GM12892 (cell line): ENCODE data around the gene SPAAR. TPM values are rescaled to one million over a fixed set of nuclear protein-coding genes. Genes with fewer than 3 reads are reported as not detected.

ENCODE experiments used
- DNase-seq: peaks from one replicate; pipeline ENCODE4 v3.0.0; 2011; ENCODE audit not compliant: insufficient read length
- FAIRE-seq: peaks from 2 replicates; lab custom pipeline; 2011; peaks lifted over from hg19 to GRCh38; lab: Jason Lieb, UNC
- POLR2A ChIP-seq: IDR thresholded peaks from 2 replicates; pipeline ENCODE4 v1.6.1; 2011; ENCODE audit warnings: low read depth, low read length, control low read depth
- POLR2AphosphoS5 ChIP-seq: IDR thresholded peaks from 2 replicates; pipeline ENCODE4 v1.6.1; 2011; ENCODE audit warnings: low read depth, low read length, control low read depth
- TAF1 ChIP-seq: IDR thresholded peaks from 2 replicates; pipeline ENCODE4 v1.6.1; 2011; ENCODE audit warnings: low read depth, mild to moderate bottlenecking, control low read depth, low read length, borderline replicate concordance
- polyA plus RNA-seq: library from polyadenylated mRNA; unstranded; fragments of >200 nt; gene quantifications from one replicate; pipeline ENCODE4 v1.2.1, GENCODE V29; 2012; ENCODE audit warnings: missing spikeins, inconsistent platforms; ENCODE audit not compliant: missing spikeins

SPAAR gene, protein sequence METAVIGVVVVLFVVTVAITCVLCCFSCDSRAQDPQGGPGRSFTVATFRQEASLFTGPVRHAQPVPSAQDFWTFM
- polyA plus RNA-seq = not detected

DNA sequence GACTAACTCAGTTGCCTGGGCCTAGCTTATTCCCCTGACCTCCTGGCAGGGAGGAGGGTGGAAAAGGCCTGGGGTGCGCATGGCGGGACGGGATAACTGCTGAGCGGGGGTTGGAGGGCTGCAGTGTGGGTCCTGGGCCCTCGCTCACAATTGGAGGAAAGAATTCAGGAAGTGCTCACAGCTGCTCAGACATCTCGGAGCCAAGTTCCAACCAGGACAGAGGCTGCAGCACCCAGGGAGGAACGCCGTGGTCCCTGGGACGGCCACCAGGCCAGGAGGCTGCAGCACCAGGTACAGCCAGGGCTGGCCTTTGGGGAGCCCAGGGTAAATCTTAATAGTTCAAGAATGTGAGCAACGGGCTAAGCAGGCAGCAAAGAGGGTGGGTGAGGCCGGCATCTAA, at the start of gene SPAAR:
Gene SPAAR, plus strand, starts transcription at position 217 of the 400 bp plus-strand sequence. CDS start 974 bp downstream, outside the sequence.
- no peak for FAIRE-seq
- no peak for DNase-seq
- TF ChIP-seq POLR2AphosphoS5 (no peak), POLR2A (no peak), TAF1 (no peak)

DNA sequence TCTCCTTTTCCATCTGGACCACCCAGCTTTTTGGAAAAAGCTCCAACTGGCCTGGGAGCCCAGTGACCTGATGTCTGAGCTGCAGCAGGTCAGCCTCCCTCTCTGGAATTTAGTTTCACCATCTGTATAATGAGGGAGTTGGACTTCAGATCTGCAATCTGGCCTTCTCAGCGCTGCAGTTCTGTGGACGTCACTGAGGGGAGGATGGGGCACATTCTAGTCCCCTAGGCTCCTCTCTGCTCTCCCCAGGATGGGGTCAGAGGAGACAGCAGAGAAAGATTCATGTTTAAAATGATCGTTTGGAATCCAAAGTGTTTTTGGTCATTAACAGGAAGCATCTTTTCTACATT, 49.3 kb upstream of the SPAAR start:
- DNase-seq (no peak), FAIRE-seq (no peak)
- no peak for TF ChIP-seq POLR2AphosphoS5
- TF ChIP-seq POLR2A = no peak
- TF ChIP-seq TAF1 = no peak

DNA sequence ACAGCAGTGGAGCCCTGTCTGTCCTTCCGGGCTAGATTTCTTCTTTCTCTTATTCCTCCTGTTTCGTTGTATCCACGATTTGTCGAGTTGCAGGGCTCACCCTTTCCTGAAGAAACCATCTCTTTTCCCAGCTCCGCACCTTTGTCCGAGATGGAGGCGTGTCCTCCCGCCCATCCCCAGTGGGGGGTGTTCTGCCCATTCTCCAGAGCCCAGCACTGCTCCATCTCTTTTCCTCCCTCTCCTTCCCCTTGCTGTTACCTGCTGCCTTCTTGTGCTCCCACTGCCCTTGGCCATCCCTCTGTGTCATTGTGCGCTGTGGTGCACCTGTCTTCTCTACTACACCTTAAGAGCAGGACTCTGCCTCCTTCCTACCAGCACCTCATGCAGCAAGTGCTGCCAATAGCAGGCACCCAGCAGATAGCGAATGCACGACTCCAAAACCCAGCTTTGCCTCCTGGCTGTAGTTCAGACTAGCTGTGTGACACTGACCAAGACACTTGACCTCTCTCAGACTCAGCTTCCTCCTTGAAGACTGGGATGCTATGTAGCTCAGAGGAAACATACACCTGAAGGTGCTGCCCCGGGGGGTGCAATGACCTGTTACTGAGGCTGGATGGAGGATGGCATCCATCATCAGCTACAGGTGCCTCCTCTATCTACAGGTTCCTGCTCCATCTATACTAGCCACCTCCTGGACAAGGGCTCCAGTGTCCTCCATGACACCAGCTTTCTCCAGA, 48.0 kb upstream of the SPAAR start:
- FAIRE-seq = no peak
- no peak for DNase-seq
- no peak for TF ChIP-seq POLR2A
- TF ChIP-seq POLR2AphosphoS5 = no peak
- no peak for TF ChIP-seq TAF1

DNA sequence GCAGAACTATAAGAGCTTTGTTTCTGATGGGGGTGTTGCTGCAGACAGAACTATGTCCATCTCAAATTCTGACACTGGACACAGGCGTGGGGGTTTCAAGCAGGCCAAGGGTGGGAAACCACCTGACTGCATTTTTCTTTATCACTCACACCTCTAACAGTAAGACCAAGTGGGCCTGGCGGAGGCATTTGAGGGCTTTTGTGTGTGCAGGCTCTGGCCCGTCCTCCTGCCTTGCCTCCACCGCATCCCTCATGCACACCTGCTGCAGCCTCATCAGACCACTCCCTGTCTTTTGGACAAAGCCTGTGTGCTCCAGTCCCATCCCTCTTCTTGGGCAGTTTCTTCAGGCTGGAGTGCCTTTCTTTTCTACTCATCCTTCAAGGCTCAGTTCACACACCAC, 47.0 kb upstream of the SPAAR start:
- TF ChIP-seq TAF1 (no peak), POLR2AphosphoS5 (no peak), POLR2A (no peak)
- FAIRE-seq = no peak
- DNase-seq = no peak

DNA sequence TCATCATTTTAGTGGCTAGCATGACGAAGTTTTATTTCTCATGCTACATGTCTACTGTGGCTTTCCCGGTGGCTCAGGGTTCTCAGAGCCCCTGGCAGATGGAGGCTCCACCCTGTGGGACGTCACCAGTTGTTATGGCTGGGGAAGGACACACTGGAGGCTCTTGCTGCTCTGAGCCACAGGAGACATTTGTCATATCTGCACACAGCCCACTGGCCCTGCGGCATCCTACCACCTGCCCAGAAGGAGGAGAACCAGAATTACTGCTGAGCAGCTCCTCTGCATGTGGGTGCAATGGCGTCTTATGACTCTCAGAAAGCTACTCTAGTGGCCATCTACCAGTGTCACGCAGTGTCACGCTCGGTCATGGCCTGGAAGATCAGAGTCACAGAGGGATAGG, 45.7 kb upstream of the SPAAR start:
- TF ChIP-seq POLR2A (no peak), POLR2AphosphoS5 (no peak), TAF1 (no peak)
- no peak for FAIRE-seq
- DNase-seq = no peak

DNA sequence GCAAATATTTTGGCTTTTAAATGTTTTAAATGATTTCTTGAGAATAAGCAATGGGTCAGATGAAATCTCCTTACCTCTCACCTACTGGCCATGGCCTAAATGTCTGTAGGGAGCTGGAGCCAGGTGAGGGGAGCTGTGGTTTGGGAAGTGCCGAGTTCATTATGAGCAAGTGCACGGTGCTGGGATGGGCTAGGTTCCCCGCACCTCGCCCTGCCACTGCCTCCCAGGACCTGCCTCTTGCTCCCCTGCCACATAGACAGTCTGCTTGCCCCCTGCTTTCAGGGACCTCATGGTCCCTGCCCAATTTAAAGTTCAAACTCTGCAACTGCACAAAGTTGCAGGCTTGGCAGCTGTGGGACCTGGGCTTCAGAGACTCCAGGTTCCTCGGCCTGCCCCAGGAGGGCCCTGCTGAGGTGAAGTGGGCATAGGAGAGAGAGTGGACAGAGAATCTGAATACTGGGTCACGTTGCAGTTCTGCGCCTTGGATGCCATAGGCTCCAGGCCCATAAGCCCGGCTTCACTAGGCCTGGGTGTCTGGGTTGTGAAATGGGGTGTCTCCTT, 44.5 kb upstream of the SPAAR start:
- FAIRE-seq (no peak), DNase-seq (no peak)
- TF ChIP-seq POLR2AphosphoS5 = no peak

DNA sequence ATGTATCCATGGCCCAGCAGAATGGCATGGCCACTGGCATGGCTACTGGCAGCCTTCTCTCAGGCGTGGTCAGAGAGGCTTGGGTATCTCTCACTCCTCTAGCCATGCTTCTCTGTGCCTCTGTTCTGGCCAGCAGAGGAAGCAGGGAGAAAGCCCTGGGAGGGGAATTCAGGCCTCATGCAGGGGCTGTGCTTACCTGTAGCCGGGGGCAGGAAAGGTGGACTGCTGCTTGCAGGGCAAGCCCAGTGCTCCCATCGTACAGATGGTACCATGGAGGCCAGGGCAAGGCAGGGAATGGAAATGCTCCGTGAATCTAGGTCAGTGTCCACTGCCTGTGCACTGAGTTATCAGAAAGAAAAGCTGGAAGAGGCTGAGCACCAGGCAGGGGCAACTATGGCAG, 41.8 kb upstream of the SPAAR start:
- DNase-seq = no peak
- FAIRE-seq = no peak
- TF ChIP-seq TAF1 = no peak
- TF ChIP-seq POLR2AphosphoS5 = no peak
- no peak for TF ChIP-seq POLR2A

DNA sequence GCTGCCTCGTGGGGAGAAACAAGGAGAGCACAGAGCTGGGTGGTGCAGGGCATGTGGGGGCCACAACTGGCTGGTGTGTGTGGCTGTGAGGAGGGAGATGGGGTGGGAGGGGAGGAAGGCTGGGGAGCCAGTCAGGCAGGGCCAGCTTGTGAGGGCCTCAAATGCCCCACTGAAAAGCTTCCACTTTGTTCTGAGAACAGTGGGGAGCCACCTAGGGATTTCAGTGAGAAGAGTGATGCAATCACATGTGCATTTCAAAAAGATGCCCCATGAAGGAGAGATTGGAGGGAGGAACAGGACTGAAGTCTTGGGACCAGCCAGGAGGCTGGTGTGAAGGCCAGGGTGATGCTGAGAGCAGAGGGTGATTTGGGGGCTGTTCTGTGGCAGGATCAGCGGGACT, 40.4 kb upstream of the SPAAR start:
- DNase-seq = no peak
- TF ChIP-seq POLR2AphosphoS5 (no peak), TAF1 (no peak), POLR2A (no peak)
- FAIRE-seq = no peak

DNA sequence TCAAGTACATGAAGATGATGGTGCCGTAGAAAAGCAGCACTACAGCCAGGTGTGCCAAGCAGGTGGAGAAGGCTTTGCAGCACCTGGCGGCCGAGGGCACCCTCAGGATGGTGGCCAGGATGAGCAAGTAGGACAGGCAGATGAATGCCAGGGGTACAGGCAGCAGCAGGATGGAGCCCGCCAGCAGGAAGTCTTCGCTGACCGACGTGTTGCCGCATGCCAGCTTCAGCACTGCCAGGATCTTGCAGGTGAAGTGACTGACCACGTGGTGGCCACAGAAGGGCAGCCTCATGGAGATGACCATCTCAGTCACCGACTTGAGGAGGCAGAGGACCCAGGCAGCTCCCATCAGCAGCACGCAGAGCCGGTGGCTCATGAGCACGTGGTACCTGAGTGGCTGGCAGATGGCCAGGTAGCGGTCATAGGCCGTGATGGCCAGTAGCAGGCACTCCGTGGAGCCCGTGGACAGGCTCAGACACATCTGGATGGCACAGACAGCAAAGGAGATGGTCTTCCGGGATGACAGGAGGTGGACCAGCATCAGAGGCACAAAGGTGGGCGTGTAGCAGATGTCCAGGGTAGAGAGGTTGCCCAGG, 39.6 kb upstream of the SPAAR start:
- no peak for TF ChIP-seq TAF1
- no peak for TF ChIP-seq POLR2A
- no peak for TF ChIP-seq POLR2AphosphoS5
- FAIRE-seq = no peak
- DNase-seq = no peak

DNA sequence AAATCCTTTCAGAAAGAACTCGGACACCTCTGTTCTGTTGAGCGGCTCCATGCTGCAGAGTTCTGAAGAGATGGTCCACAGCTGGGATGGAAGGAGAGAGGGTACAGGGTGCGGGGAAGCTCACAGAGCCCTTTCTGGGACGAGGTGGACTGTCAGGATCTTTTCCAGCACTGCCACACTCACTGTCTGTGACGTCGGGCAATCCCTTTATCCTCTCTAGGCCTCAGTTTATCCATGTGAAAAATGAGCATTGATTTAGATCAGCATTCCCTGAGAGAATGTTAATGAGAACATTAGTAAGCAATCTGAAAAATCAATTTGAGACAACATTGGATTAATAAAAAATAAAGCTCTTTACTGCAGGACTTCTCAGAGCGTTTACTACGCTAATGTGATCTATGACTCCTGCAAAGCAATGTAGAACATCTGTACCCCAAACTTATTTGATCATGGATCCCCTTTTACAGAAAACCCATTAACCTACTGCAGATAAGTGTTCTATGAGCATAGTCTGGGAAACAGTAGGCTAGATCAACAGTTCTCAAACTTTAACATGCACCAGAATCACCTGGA, 38.9 kb upstream of the SPAAR start, which contains the start of gene OR13J1:
Gene OR13J1, minus strand, starts transcription at position 51 of the 573 bp plus-strand sequence. Its CDS starts 0 bp downstream, at position 51.
- DNase-seq = no peak
- TF ChIP-seq POLR2AphosphoS5 = no peak
- TF ChIP-seq TAF1 = no peak
- TF ChIP-seq POLR2A = no peak
- no peak for FAIRE-seq

DNA sequence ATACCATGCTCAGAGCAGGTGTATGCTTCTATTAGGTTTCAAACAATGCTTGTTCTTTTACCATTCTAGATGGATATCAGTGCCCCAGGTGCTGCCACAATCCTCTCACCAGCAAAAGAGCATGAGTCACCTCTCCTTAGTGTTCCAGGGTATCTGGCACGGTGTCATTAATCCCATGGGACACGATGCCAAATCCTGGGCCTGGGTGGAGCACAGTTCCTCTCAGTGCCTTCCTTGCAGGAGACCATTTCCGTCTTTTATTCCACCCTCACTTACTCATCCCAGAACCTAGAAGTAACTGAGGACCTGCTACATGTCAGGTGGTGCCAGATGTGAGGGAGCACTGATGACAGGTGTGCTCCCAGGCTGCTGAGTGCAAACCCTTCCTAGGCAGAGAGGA, 37.7 kb upstream of the SPAAR start:
- FAIRE-seq = no peak
- no peak for TF ChIP-seq TAF1
- TF ChIP-seq POLR2AphosphoS5 = no peak
- TF ChIP-seq POLR2A = no peak

DNA sequence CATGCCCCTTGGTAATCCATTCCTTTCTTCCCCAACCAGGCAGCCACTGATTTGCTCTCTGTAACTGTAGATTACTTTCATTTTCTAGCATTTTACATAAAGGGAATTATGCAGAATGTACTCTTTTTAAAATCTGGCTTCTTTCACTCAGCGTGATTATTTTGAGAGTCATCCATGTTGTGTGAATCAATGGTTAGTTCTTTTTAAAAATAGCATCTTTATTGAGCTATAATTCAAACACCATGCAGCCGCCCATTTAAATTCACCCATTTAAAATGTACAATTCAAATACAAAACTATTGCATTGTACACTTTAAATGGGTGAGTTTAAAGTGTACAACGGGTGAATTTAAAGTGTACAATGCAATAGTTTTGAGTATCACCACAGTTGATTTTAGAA, 36.8 kb upstream of the SPAAR start:
- DNase-seq = no peak
- TF ChIP-seq POLR2AphosphoS5 (no peak), POLR2A (no peak), TAF1 (no peak)
- FAIRE-seq = no peak

More for the DNA sequence above, 37.7 kb upstream of the SPAAR start:
- no peak for DNase-seq
